Forelimb muscle (tissue), 1 donor: ENCODE data around the gene CCDC152. TPM values are rescaled to one million over a fixed set of nuclear protein-coding genes. Genes with fewer than 3 reads are reported as not detected.
"Not testable (repeated sequence)": the region's sequence is repeated elsewhere in the genome, so short reads cannot be mapped to it uniquely, and the experiment has no call there.

Experiments
- DNase-seq: peaks from one replicate; pipeline ENCODE4 v3.0.0-alpha.2; 2013; ENCODE audit warnings: low read depth
- polyA plus RNA-seq: library from polyadenylated mRNA; unstranded; fragments of 120-200 nt; gene quantifications from one replicate; pipeline ENCODE4 v1.2.1, GENCODE V29; 2013; ENCODE audit not compliant: insufficient read length

CCDC152 gene
- polyA plus RNA-seq = 3.6 TPM

- no peak for DNase-seq
These were observed at the start of gene CCDC152 for GRCh38 chr5:42756606-42757601. Gene CCDC152, plus strand, starts transcription at chr5:42756818. Its CDS starts 2,304 bp downstream, at chr5:42759122.

DNA sequence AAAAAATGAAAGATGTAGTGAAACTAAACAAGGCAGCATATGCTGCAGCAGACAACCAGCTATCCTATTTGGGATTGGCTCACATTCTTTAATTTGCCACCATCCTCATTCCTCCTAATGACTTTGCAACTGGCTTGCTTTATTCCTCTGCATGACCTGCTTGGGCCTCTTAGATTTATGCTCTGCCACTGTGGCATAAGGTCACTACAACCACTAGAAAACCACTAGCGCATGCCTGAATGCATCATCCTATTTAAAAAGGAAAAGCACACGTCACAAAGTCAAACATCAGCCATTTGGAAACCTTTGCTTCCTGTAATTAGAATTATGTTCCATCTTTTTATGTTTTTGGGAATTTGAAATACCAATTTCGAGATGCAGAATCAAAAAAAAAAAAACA is 40.8 kb upstream of the CCDC152 start:
- no peak for DNase-seq

GRCh38 chr5:42718591-42718990 is 38.0 kb upstream of the CCDC152 start:
- no peak for DNase-seq

DNA sequence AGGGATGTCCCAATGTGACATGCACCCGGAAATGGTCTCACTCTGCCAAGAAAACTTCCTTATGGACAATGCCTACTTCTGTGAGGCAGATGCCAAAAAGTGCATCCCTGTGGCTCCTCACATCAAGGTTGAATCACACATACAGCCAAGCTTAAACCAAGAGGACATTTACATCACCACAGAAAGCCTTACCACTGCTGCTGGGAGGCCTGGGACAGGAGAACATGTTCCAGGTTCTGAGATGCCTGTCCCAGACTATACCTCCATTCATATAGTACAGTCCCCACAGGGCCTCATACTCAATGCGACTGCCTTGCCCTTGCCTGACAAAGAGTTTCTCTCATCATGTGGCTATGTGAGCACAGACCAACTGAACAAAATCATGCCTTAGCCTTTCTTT is 37.6 kb upstream of the CCDC152 start:
- no peak for DNase-seq

DNA sequence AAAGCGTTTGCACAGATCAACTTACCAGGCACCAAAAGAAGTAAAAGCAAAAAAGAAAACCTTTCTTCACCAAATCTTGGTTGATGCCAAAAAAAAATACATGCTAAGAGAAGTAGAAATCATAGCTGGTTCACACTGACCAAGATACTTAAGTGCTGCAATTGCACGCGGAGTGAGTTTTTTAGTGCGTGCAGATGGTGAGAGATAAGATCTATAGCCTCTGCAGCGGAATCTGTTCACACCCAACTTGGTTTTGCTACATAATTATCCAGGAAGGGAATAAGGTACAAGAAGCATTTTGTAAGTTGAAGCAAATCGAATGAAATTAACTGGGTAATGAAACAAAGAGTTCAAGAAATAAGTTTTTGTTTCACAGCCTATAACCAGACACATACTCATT is 36.4 kb upstream of the CCDC152 start:
- DNase-seq = no peak

GRCh38 chr5:42721484-42721883 is 35.1 kb upstream of the CCDC152 start:
- no peak for DNase-seq

- DNase-seq = not testable (repeated sequence)
These were observed 22.0 kb upstream of the CCDC152 start for GRCh38 chr5:42734531-42735058.

DNA sequence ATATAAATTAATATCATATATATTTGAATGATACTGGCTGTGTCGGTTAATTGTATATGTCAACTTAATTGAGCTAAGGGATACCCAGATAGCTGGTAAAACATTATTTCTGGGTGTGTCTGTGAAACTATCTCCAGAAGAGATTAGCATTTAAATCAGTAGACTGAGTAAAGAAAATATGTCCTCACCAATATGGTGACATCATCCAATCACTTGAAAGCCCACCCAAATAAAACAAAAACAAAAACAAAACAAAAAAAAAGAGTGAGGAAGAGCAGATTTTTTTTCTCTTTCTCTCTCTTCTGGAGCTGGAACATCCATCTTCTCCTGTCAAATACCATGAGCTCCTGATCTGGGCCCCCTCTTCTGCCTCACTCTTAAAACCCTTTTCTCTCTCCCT is 15.7 kb upstream of the CCDC152 start:
- no peak for DNase-seq

DNA sequence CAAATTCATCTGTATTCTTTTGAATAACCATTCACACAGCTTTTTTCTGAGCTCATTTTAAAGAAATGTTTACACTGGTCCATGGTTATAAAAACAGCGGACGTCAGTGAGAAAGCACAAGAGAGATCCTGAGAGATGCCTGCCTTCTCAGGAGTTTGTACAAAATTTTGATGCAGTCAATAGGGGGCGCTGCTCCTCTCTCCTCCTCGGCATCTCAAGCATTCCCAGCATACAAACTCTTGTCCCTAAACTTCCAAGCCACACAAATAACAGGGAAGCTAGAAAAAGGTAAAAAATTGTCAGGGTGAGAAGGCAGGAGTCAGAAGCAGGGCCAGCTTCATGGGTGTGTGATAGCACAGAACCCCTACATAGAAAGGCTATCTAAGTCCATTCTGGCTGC is 11.2 kb upstream of the CCDC152 start:
- DNase-seq = no peak

DNA sequence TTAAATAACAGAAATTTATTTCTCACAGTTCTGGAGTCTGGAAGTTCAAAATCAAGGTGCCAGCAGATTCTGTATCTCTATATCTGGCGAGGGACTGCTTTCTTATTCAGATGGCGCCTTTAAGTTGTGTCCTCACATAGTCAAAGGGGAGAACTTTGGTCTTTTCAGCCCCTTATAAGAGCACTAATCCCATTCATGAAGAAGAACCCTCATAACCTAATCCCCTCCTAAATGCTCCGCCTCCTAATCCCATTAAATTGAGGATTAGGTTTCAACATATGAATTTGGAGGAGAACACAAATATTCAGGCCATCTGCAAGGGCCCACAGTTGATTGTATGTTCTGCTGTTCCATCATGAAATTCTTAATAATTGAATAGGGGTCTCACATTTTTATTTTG is 10.8 kb upstream of the CCDC152 start:
- no peak for DNase-seq

GRCh38 chr5:42749020-42749419 is 7.6 kb upstream of the CCDC152 start:
- no peak for DNase-seq

DNA sequence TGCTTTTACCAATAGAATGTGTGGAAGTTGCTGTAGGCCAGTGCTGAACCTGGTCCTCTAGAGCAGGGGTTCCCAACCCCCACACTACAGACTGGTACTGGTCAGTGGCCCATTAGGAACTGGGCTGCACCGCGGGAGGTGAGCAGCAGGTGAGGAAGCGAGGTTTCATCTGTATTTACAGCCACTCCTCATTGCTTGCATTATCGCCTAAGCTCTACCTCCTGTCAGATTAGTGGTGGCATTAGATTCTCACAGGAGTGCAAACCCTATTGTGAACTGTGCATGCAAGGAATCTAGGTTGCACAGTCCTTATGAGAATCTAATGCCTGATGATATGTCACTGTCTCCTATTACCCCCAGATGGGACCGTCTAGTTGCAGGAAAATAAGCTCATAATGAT is 6.1 kb upstream of the CCDC152 start:
- no peak for DNase-seq

- DNase-seq = no peak
These were observed 5.6 kb upstream of the CCDC152 start for GRCh38 chr5:42751044-42751443.

DNA sequence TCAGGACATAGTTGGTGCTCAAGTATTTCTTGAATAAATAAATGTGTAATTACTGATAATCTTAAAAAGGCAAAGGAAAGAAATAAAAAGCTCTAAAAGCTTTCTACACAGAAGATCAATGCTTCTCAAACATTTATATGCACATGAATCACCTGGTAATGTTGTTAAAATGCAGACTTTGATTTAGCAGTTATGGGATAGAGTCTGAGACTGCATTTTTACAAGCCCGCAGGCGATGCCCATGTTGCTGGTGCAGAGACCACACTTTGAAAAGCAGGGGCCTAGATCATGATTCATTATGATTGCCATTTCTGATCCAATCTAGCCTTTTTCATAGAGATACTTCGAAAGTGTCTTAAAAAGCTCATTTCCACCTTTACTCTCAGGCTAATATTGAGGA is 3.5 kb upstream of the CCDC152 start:
- no peak for DNase-seq

GRCh38 chr5:42759456-42759855 is 2.8 kb downstream of the CCDC152 start:
- no peak for DNase-seq

DNA sequence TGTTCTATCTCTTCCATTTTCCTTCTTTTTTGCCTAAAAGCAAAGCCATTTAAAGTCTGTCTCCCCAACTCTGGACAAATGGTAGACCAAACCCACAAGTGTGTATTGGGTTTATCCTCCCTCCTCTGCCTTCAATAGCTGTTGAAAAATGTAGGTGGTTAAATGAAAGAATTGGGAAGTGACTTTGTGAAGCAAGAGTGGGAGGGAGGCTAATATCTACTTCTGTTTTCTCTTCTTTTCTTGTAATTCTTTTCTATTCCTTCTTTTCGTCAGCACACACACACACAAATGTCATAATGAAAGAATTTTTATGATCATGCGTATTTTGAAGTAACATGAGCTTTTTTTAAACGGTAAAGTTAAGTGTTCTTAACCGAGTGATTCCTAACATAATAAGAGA is 3.8 kb downstream of the CCDC152 start:
- no peak for DNase-seq

- no peak for DNase-seq
These were observed 5.2 kb downstream of the CCDC152 start for GRCh38 chr5:42761791-42762190.

- peak; percentile 16 for DNase-seq
These were observed 11.0 kb downstream of the CCDC152 start for GRCh38 chr5:42767491-42768105.

- DNase-seq = no peak
These were observed 11.5 kb downstream of the CCDC152 start for GRCh38 chr5:42768106-42768504.

GRCh38 chr5:42770003-42770402 is 13.4 kb downstream of the CCDC152 start:
- DNase-seq = no peak

DNA sequence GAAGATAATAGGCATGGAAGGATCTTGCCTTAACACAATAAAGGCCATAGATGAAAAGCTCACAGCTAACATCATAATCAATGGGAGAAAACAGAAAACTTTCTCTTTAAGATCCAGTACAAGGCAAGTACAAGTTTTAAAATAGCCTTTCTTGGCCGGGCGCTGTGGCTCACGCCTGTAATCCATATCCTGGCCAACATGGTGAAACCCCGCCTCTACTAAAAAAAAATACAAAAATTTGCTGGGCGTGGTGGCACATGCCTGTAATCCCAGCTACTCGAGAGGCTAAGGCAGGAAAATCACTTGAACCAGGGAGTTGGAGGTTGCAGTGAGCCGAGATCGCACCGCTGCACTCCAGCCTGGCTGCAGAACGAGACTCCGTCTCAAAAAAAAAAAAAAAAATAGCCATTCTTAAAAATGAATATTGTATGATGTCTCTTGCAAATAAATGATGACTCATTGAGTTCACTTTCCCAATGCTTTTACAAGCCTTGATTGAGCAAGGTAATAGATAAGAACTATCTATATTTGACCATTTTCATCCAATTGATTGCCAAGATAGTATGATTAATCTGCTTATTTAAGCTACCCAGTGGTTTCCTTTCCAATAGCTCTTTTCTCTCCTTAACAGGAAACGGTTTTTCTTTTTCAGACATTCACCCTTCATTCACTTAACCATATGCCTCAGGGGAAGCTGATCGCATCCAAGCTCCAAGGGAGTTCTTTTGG is 15.8 kb downstream of the CCDC152 start:
- no peak for DNase-seq

DNA sequence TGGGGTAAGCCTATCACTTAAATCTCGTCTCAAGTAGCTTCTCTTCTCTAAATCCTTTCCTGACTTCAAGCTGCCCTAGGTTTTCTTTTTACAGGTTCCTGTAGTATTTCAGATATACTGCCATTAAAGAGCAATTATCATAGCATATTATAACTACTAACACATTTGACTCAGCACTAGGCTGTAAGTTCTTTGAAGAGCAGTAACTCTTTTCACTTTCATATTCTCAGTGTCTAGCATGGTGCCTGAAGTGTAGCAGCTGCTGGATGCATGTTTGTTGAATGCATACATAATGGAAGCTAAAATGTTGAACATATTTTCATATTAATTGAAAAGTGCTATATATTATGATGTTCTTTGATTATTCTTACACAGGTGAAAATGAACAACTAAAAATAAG is 22.5 kb downstream of the CCDC152 start:
- DNase-seq = no peak
